Panc1 (cell line): Measurements from ENCODE around the gene OPN4. TPM values are rescaled to one million over a fixed set of nuclear protein-coding genes. Genes with fewer than 3 reads are reported as not detected.

Experiments used
- ATAC-seq: fragments of 200-7000 bp; cut with Tn5 transposase; 2 replicates; pipeline ENCODE4 v1.9.1; 2020; ENCODE audit warnings: mild to moderate bottlenecking, moderate library complexity
- BruUV-seq: library from RNA; stranded (reverse); fragments of 400-500 nt; replicated peaks from 2 replicates; lab custom pipeline; 2021; lab: Mats Ljungman, UMichigan
- CTCF ChIA-PET: fragments of 300-600 bp; sonication (Branson Sonifier 250); formaldehyde crosslinking; loops from one replicate; lab custom pipeline; 2022; ENCODE audit warnings: antibody characterized with exemption; lab: Charles Lee
- POLR2A ChIA-PET: fragments of 300-600 bp; sonication (Branson Sonifier 250); formaldehyde crosslinking; loops from one replicate; lab custom pipeline; 2022; ENCODE audit warnings: antibody characterized with exemption; lab: Charles Lee
- DNase-seq: peaks from one replicate; pipeline ENCODE4 v3.0.0-alpha.2; 2010; ENCODE audit warnings: low read depth, low spot score
- H3K27ac ChIP-seq: 2 replicates; pipeline ENCODE4 v1.5.1; 2011; ENCODE audit warnings: mild to moderate bottlenecking, low read length, inconsistent platforms
- H3K27me3 ChIP-seq: fragments of 200-500 bp; sonication (Bioruptor generic); 2 replicates; pipeline ENCODE4 v1.6.0; 2014; ENCODE audit warnings: low read length, inconsistent platforms; ENCODE audit not compliant: control insufficient read depth, insufficient read depth
- H3K36me3 ChIP-seq: fragments of 200-500 bp; sonication (Bioruptor generic); 2 replicates; pipeline ENCODE4 v1.5.1; 2014; ENCODE audit warnings: inconsistent platforms, mild to moderate bottlenecking, low read length, moderate library complexity; ENCODE audit not compliant: control insufficient read depth, insufficient read depth
- H3K4me1 ChIP-seq: 2 replicates; pipeline ENCODE4 v1.5.1; 2011; ENCODE audit warnings: inconsistent platforms, mild to moderate bottlenecking, low read length, moderate library complexity; ENCODE audit not compliant: control insufficient read depth, insufficient read depth
- H3K4me3 ChIP-seq, 2 experiments: 2 replicates each; pipeline ENCODE4 v1.5.1; 2011 to 2012; ENCODE audit warnings: low read depth in 2 of 2, low read length in 2 of 2, mild to moderate bottlenecking in 2 of 2, inconsistent platforms in 1 of 2, moderate library complexity in 1 of 2
- H3K9me3 ChIP-seq: fragments of 200-500 bp; sonication (Bioruptor generic); 2 replicates; pipeline ENCODE4 v1.5.1; 2014; ENCODE audit warnings: low read depth, mild to moderate bottlenecking, inconsistent platforms, low read length, moderate library complexity; ENCODE audit not compliant: control insufficient read depth, insufficient read depth
- POLR2AphosphoS5 ChIP-seq: IDR thresholded peaks from 2 replicates; pipeline ENCODE4 v1.6.1; 2012; ENCODE audit warnings: mild to moderate bottlenecking, low read depth, low read length, moderate library complexity
- SIN3A ChIP-seq: IDR thresholded peaks from 2 replicates; pipeline ENCODE4 v1.6.1; 2012; ENCODE audit warnings: low read depth, mild to moderate bottlenecking, low read length, moderate library complexity, borderline replicate concordance; ENCODE audit not compliant: insufficient read depth
- TCF7L2 ChIP-seq: IDR thresholded peaks from 2 replicates; pipeline ENCODE4 v1.6.1; 2011; ENCODE audit warnings: mild to moderate bottlenecking, low read depth, low read length, inconsistent platforms
- in situ Hi-C: cut with HindIII; loops from 2 replicates; pipeline ENCODE4 v1.10.0; 2016; ENCODE audit warnings: low sequenced_read_pairs, low pct_unique_long_range_greater_than_20kb
- intact Hi-C: fragments of 100-400 bp; cut with micrococcal nuclease; formaldehyde crosslinking; loops from one replicate; pipeline ENCODE4 v1.10.0; 2022; ENCODE audit not compliant: unreplicated experiment
- total RNA-seq: library from RNA; stranded (reverse); gene quantifications from one replicate; pipeline ENCODE4 v1.2.1, GENCODE V29; 2021; ENCODE audit not compliant: unreplicated experiment
- TF ChIP-seq, protein P1 (sequence below): fragments of 450-650 bp; IDR thresholded peaks from 2 replicates; pipeline ENCODE4 v1.5.1; 2017; ENCODE audit warnings: mild to moderate bottlenecking
- TF ChIP-seq, protein P2 (sequence below), 2 experiments: IDR thresholded peaks; 2 replicates each; pipeline ENCODE4 v1.6.1; 2011 to 2012; ENCODE audit warnings: low read depth in 2 of 2, control low read depth in 1 of 2, low read length in 1 of 2, mild to moderate bottlenecking in 1 of 2, moderate library complexity in 1 of 2; ENCODE audit not compliant: insufficient read depth in 1 of 2

OPN4 gene
- total RNA-seq, 1 experiment from 2014 or later: not detected

DNA sequence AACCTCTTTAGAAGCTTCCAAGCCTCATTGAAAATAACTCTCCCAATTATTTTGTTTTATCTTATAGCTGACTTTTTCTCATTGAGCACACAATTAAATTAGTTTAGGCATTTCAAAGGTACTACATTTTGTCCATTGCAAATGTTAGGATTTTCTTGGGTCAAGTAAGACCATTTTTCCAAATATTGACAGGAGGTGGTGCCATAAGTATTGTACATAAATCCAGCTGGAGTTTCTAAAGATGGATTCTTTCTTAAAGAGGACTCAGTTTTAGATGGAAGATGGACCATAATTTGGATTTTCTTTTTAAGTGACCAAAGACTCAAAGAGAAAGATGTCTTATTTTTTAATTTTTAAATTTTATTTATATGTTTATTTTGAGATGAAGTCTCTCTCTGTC, 12.3 kb upstream of the OPN4 start:
- Histone ChIP-seq H3K27me3 (peaks cover 10% of the 10 kb centered on the region; the same call in 1 of the 2 replicates), H3K4me3 (no peak overlapping the region), H3K36me3 (no peaks in the 10 kb centered on the region), H3K27ac (no peak overlapping the region), H3K4me1 (peaks cover 14% of the 10 kb centered on the region; the same call in 1 of the 2 replicates), H3K9me3 (no peaks in the 10 kb centered on the region)
- BruUV-seq: no TSS peak
- TF ChIP-seq TCF7L2: no peak
- TF ChIP-seq, protein P1, sequence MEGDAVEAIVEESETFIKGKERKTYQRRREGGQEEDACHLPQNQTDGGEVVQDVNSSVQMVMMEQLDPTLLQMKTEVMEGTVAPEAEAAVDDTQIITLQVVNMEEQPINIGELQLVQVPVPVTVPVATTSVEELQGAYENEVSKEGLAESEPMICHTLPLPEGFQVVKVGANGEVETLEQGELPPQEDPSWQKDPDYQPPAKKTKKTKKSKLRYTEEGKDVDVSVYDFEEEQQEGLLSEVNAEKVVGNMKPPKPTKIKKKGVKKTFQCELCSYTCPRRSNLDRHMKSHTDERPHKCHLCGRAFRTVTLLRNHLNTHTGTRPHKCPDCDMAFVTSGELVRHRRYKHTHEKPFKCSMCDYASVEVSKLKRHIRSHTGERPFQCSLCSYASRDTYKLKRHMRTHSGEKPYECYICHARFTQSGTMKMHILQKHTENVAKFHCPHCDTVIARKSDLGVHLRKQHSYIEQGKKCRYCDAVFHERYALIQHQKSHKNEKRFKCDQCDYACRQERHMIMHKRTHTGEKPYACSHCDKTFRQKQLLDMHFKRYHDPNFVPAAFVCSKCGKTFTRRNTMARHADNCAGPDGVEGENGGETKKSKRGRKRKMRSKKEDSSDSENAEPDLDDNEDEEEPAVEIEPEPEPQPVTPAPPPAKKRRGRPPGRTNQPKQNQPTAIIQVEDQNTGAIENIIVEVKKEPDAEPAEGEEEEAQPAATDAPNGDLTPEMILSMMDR: no peak
- no peak for TF ChIP-seq POLR2AphosphoS5
- TF ChIP-seq SIN3A: no peak
- ATAC-seq (no peak), DNase-seq (no peak)
- in situ Hi-C loops (no loop called here), intact Hi-C loops (no loop called here)
- ChIA-PET CTCF (no interaction called here), POLR2A (interaction anchor here (0.6 kb wide), 1 partner anchor 17 kb away, joined by 3 read pairs; no protein-coding TSS in a partner anchor)

DNA sequence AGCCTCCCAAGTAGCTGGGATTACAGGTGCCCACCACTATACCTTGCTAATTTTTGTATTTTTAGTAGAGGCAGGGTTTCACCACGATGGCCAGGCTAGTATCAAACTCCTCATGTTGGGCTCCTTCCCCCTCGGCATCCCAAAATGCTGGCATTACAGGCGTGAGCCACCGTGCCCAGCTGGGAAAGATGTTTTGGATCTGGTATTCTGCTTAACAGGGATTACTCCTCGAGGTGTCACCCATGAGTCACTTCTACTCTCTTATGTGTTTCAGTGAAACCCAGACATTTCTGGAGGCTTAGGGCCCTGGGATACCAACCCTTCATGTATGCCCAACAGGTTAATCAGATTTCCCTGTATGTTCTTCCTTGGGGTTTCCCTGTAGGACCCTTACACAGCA, 11.8 kb upstream of the OPN4 start:
- in situ Hi-C loops: no loop called here
- DNase-seq: no peak
- CTCF ChIA-PET: interaction anchor here (0.7 kb wide), 1 partner anchor 541 kb away, joined by 4 read pairs; no protein-coding TSS in a partner anchor
- Histone ChIP-seq H3K4me3 (no peak overlapping the region), H3K36me3 (no peaks in the 10 kb centered on the region), H3K9me3 (no peaks in the 10 kb centered on the region), H3K27ac (no peak overlapping the region), H3K4me1 (peaks cover 16% of the 10 kb centered on the region; the same call in 1 of the 2 replicates), H3K27me3 (peaks cover 10% of the 10 kb centered on the region; the same call in 1 of the 2 replicates)
- TF ChIP-seq TCF7L2: no peak
- TF ChIP-seq, protein P2, sequence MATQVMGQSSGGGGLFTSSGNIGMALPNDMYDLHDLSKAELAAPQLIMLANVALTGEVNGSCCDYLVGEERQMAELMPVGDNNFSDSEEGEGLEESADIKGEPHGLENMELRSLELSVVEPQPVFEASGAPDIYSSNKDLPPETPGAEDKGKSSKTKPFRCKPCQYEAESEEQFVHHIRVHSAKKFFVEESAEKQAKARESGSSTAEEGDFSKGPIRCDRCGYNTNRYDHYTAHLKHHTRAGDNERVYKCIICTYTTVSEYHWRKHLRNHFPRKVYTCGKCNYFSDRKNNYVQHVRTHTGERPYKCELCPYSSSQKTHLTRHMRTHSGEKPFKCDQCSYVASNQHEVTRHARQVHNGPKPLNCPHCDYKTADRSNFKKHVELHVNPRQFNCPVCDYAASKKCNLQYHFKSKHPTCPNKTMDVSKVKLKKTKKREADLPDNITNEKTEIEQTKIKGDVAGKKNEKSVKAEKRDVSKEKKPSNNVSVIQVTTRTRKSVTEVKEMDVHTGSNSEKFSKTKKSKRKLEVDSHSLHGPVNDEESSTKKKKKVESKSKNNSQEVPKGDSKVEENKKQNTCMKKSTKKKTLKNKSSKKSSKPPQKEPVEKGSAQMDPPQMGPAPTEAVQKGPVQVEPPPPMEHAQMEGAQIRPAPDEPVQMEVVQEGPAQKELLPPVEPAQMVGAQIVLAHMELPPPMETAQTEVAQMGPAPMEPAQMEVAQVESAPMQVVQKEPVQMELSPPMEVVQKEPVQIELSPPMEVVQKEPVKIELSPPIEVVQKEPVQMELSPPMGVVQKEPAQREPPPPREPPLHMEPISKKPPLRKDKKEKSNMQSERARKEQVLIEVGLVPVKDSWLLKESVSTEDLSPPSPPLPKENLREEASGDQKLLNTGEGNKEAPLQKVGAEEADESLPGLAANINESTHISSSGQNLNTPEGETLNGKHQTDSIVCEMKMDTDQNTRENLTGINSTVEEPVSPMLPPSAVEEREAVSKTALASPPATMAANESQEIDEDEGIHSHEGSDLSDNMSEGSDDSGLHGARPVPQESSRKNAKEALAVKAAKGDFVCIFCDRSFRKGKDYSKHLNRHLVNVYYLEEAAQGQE (IDR thresholded peaks at IDR 0.05; ENCODE audit: insufficient read depth in 1 of 2, low read depth in 2 of 2, low read length in 1 of 2): no peak
- TF ChIP-seq POLR2AphosphoS5: no peak
- no peak for TF ChIP-seq SIN3A
- TF ChIP-seq, protein P1: no peak; the same call in 1 of the 2 replicates
- BruUV-seq: no TSS peak
- POLR2A ChIA-PET: no interaction called here
- intact Hi-C loops: no loop called here
- peak; percentile 78 for ATAC-seq
